Measurements from ENCODE around the gene CD69. TPM values are rescaled to one million over a fixed set of nuclear protein-coding genes. Genes with fewer than 3 reads are reported as not detected.

Gene CD69
- total and polyA plus RNA-seq, 2 donors (not counting 1 experiment from before 2014, with no cell fraction given): 45.1 to 997 TPM

DNA sequence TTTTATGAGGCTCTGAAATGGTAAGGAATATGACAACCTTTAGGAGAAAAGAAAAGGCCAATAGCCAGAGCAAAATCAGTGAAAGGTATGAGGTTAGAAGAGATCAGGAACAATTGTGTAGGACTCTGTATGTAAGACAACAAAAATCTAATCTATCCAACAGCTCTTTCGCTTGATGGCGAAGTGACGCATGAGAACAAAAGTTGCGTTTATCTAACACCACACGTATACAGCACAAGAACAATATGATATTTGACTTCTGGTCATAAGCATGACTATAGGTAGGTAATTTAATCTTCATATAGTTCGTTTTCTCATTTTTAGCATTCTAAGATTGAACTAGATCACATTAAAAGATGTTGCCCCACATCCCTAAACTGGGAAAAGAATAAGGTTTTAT lies 29.3 kb downstream of the CD69 start:
- Histone ChIP-seq H4K20me1 (ENCODE audit: control insufficient read depth, insufficient read depth, low read length, poor library complexity, severe bottlenecking) (no peaks in the 10 kb centered on the region), H3K4me2 (replicated peaks; ENCODE audit: low read depth, low read length, poor library complexity, severe bottlenecking) (peak overlapping the region; percentile 75), H3K36me3 (replicated peaks in 1 of 2; ENCODE audit: control extremely low read depth in 1 of 2, control insufficient read depth in 1 of 2, extremely low read depth in 1 of 2, insufficient read depth in 2 of 2, low read length in 1 of 2) (no peaks in the 10 kb centered on the region), H3K4me1 (ENCODE audit: control insufficient read depth in 2 of 2, insufficient read depth in 2 of 2, low read length in 2 of 2) (peaks cover 40 to 56% of the 10 kb centered on the region in 2 donors), H2AFZ (ENCODE audit: insufficient read depth, low read depth, low read length, poor library complexity, severe bottlenecking) (no peak overlapping the region), H3K27ac (ENCODE audit: low read length in 2 of 2) (peak overlapping the region; percentile 83 to 94), H3K9ac (ENCODE audit: low read length) (peak overlapping the region; percentile 82), H3K4me3 (ENCODE audit: control extremely low read depth in 1 of 5, extremely low read depth in 1 of 5, insufficient read depth in 1 of 5, low read depth in 2 of 5, low read length in 4 of 5) (peak overlapping the region; percentile 35 to 74 (median 44)), H3K9me3 (ENCODE audit: control extremely low read depth in 1 of 3, control insufficient read depth in 2 of 3, insufficient read depth in 1 of 3, low read length in 2 of 3) (peaks cover 0 to 3% (median 0%) of the 10 kb centered on the region in 3 donors), H3K27me3 (replicated peaks in 1 of 4; ENCODE audit: control extremely low read depth in 1 of 4, control insufficient read depth in 3 of 4, insufficient read depth in 4 of 4, low read length in 3 of 4) (no peaks in the 10 kb centered on the region), H3K79me2 (ENCODE audit: control insufficient read depth, insufficient read depth, low read length) (peaks cover 55% of the 10 kb centered on the region)
- no peak for DNase-seq
- Mint-ChIP-seq H3K27me3 (no peaks in the 10 kb centered on the region), H3K4me3 (peak overlapping the region; percentile 92), H3K9me3 (ENCODE audit: insufficient read depth) (no peaks in the 10 kb centered on the region), H3K27ac (peak overlapping the region; percentile 95), H3K4me1 (peaks cover 67% of the 10 kb centered on the region)
- CTCF ChIA-PET: interaction anchor here (1.0 to 5.3 kb wide), 13 partner anchors 9 to 137 kb away, joined by 3 to 40 read pairs (median 4); partner anchors contain the start of genes CD69 and CLEC2B
- WGBS (ENCODE audit: insufficient coverage): no CpG with 5 or more reads among the region's 6 CpGs
- POLR2A ChIA-PET: interaction anchor here (1.1 to 3.6 kb wide), 4 partner anchors 9 to 84 kb away, joined by 7 to 20 read pairs (median 13); no protein-coding TSS in a partner anchor
- TF ChIP-seq, protein P1, sequence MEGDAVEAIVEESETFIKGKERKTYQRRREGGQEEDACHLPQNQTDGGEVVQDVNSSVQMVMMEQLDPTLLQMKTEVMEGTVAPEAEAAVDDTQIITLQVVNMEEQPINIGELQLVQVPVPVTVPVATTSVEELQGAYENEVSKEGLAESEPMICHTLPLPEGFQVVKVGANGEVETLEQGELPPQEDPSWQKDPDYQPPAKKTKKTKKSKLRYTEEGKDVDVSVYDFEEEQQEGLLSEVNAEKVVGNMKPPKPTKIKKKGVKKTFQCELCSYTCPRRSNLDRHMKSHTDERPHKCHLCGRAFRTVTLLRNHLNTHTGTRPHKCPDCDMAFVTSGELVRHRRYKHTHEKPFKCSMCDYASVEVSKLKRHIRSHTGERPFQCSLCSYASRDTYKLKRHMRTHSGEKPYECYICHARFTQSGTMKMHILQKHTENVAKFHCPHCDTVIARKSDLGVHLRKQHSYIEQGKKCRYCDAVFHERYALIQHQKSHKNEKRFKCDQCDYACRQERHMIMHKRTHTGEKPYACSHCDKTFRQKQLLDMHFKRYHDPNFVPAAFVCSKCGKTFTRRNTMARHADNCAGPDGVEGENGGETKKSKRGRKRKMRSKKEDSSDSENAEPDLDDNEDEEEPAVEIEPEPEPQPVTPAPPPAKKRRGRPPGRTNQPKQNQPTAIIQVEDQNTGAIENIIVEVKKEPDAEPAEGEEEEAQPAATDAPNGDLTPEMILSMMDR (IDR thresholded peaks at IDR 0.05): no peak
- no peak for TF ChIP-seq EZH2 (IDR thresholded peaks at IDR 0.05; ENCODE audit: borderline replicate concordance, insufficient read depth, low read depth, low read length, poor library complexity, severe bottlenecking)
- peak; percentile 11 for ATAC-seq (ENCODE audit: low read depth)
- intact Hi-C loops (cut with micrococcal nuclease): loop anchor here (1.0 to 2.0 kb wide), 2 partner anchors 9 to 63 kb away; partner anchors contain the start of gene CLEC2D

DNA sequence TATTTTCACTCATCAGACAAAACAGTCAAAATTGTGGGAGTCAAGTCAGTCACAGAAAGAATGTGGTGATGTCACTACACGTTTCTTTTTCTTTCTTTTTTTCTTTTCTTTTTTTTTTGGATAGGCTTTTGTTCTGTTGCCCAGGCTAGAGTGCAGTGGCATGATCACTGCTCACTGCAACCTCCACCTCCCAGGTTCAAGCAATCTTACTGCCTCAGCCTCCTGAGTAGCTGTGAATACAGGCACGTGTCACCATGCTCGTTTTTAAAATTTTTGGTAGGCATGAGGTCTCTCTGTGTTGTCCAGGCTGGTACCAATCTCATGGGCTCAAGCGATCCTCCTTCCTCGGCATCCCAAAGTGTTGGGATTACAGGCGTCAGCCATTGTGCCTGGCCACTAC lies 30.1 kb downstream of the CD69 start:
- no peaks in the 10 kb centered on the region for H3K36me3 ChIP-seq (replicated peaks in 1 of 2; ENCODE audit: control extremely low read depth in 1 of 2, control insufficient read depth in 1 of 2, extremely low read depth in 1 of 2, insufficient read depth in 2 of 2, low read length in 1 of 2)
- no peak for TF ChIP-seq EZH2 (IDR thresholded peaks at IDR 0.05; ENCODE audit: borderline replicate concordance, insufficient read depth, low read depth, low read length, poor library complexity, severe bottlenecking)
- TF ChIP-seq, protein P1 (IDR thresholded peaks at IDR 0.05): no peak
- H3K27ac ChIP-seq (ENCODE audit: low read length in 2 of 2): peak overlapping the region; percentile 83 to 94
- peak overlapping the region; percentile 92 for H3K4me3 Mint-ChIP-seq
- WGBS (ENCODE audit: insufficient coverage): 71% methylated on average over 2 of the region's 6 CpGs
- H3K9ac ChIP-seq (ENCODE audit: low read length): peak overlapping the region; percentile 82
- ATAC-seq (ENCODE audit: low read depth) (no peak), DNase-seq (no peak)
- H3K4me3 ChIP-seq (ENCODE audit: control extremely low read depth in 1 of 5, extremely low read depth in 1 of 5, insufficient read depth in 1 of 5, low read depth in 2 of 5, low read length in 4 of 5): peak overlapping the region in 4 of 5 experiments; percentile 35 to 74 (median 52)
- CTCF ChIA-PET: interaction anchor here (1.0 to 5.3 kb wide), 18 partner anchors 9 to 97 kb away, joined by 3 to 40 read pairs (median 4); partner anchors contain the start of genes CD69 and CLEC2D
- H3K4me2 ChIP-seq (replicated peaks; ENCODE audit: low read depth, low read length, poor library complexity, severe bottlenecking): peak overlapping the region; percentile 75
- no peak overlapping the region for H2AFZ ChIP-seq (ENCODE audit: insufficient read depth, low read depth, low read length, poor library complexity, severe bottlenecking)
- H3K27me3 ChIP-seq (replicated peaks in 1 of 4; ENCODE audit: control extremely low read depth in 1 of 4, control insufficient read depth in 3 of 4, insufficient read depth in 4 of 4, low read length in 3 of 4): no peaks in the 10 kb centered on the region
- POLR2A ChIA-PET: interaction anchor here (1.0 to 3.6 kb wide), 5 partner anchors 8 to 83 kb away, joined by 3 to 20 read pairs (median 7); no protein-coding TSS in a partner anchor
- no peaks in the 10 kb centered on the region for H3K27me3 Mint-ChIP-seq
- H3K27ac Mint-ChIP-seq: peak overlapping the region; percentile 95
- H3K79me2 ChIP-seq (ENCODE audit: control insufficient read depth, insufficient read depth, low read length): peaks cover 63% of the 10 kb centered on the region
- peaks cover 0 to 3% (median 0%) of the 10 kb centered on the region in 3 donors for H3K9me3 ChIP-seq (ENCODE audit: control extremely low read depth in 1 of 3, control insufficient read depth in 2 of 3, insufficient read depth in 1 of 3, low read length in 2 of 3)
- no peaks in the 10 kb centered on the region for H4K20me1 ChIP-seq (ENCODE audit: control insufficient read depth, insufficient read depth, low read length, poor library complexity, severe bottlenecking)
- peaks cover 68% of the 10 kb centered on the region for H3K4me1 Mint-ChIP-seq
- peaks cover 38 to 57% of the 10 kb centered on the region in 2 donors for H3K4me1 ChIP-seq (ENCODE audit: control insufficient read depth in 2 of 2, insufficient read depth in 2 of 2, low read length in 2 of 2)
- intact Hi-C loops (cut with micrococcal nuclease): loop anchor here (2.0 kb wide), 1 partner anchor 62 kb away; the partner anchor contains the start of gene CLEC2D
- H3K9me3 Mint-ChIP-seq (ENCODE audit: insufficient read depth): no peaks in the 10 kb centered on the region
